Measurements from ENCODE around the gene NIPAL4. TPM values are rescaled to one million over a fixed set of nuclear protein-coding genes. Genes with fewer than 3 reads are reported as not detected.
A peak's percentile ranks its signal among the peaks of the same experiment; 100 is the strongest.

Gene NIPAL4
- total RNA-seq, 2 experiments from 2014 or later = 3.5 to 3.7 TPM

- POLR2A ChIA-PET = no interaction called here
- H3K4me3 Mint-ChIP-seq = no peak overlapping the region
- ATAC-seq (no peak), DNase-seq (no peak)
- H3K36me3 Mint-ChIP-seq (ENCODE audit: low read depth) = peaks cover 14% of the 10 kb centered on the region
- H3K27ac Mint-ChIP-seq = no peak overlapping the region
- H3K9me3 Mint-ChIP-seq (ENCODE audit: low read depth) = no peaks in the 10 kb centered on the region
- CTCF ChIA-PET = interaction anchor here (0.6 to 1.9 kb wide), 6 partner anchors 12 to 245 kb away, joined by 3 to 5 read pairs (median 3); no protein-coding TSS in a partner anchor
- intact Hi-C loops (cut with DNase I, micrococcal nuclease) = no loop called here
- no peaks in the 10 kb centered on the region for H3K27me3 Mint-ChIP-seq
- H3K4me1 Mint-ChIP-seq = peaks cover 25% of the 10 kb centered on the region
Measured at GRCh38 chr5:157516626-157517325, 56.8 kb downstream of the NIPAL4 start.

DNA sequence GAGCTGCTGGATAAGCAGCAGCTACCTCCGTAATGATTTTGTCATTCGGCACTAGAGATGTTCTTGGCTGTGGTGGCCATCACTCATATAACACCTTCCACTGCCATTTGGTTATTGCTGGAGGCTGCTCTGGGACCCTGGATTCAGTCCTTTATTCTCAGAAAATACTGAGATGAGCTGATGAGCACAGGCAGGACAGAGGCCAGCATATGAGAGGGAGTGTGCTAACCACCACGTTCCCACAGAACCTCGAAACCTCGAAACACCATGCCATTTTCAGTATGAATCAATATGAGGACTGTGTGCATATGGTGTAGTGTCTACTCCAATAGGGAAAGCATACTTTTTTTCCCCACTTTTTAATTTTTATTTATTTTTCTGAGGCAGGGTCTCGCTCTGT lies 59.0 kb downstream of the NIPAL4 start:
- intact Hi-C loops (cut with DNase I, micrococcal nuclease) = no loop called here
- peaks cover 15% of the 10 kb centered on the region for H3K36me3 Mint-ChIP-seq (ENCODE audit: low read depth)
- no peak overlapping the region for H3K27ac Mint-ChIP-seq
- H3K9me3 Mint-ChIP-seq (ENCODE audit: low read depth) = no peaks in the 10 kb centered on the region
- POLR2A ChIA-PET = no interaction called here
- DNase-seq (peak; percentile 46), ATAC-seq (peak; percentile 27)
- no peak overlapping the region for H3K4me3 Mint-ChIP-seq
- CTCF ChIA-PET = interaction anchor here (0.8 to 1.4 kb wide), 3 partner anchors 21 to 200 kb away, joined by 3 to 5 read pairs (median 4); no protein-coding TSS in a partner anchor
- H3K4me1 Mint-ChIP-seq = peaks cover 24% of the 10 kb centered on the region
- no peaks in the 10 kb centered on the region for H3K27me3 Mint-ChIP-seq

- POLR2A ChIA-PET = no interaction called here
- intact Hi-C loops (cut with DNase I, micrococcal nuclease) = no loop called here
- ATAC-seq (no peak), DNase-seq (no peak)
- H3K27ac Mint-ChIP-seq = no peak overlapping the region
- peaks cover 24% of the 10 kb centered on the region for H3K4me1 Mint-ChIP-seq
- H3K27me3 Mint-ChIP-seq = no peaks in the 10 kb centered on the region
- no peaks in the 10 kb centered on the region for H3K9me3 Mint-ChIP-seq (ENCODE audit: low read depth)
- H3K4me3 Mint-ChIP-seq = no peak overlapping the region
- CTCF ChIA-PET = interaction anchor here (0.6 to 1.4 kb wide), 3 partner anchors 20 to 199 kb away, joined by 3 to 4 read pairs (median 4); no protein-coding TSS in a partner anchor
- H3K36me3 Mint-ChIP-seq (ENCODE audit: low read depth) = peaks cover 16% of the 10 kb centered on the region
Measured at GRCh38 chr5:157519579-157520253, 59.7 kb downstream of the NIPAL4 start.

- intact Hi-C loops (cut with DNase I, micrococcal nuclease) = no loop called here
- ChIA-PET CTCF (interaction anchor here (0.9 kb wide), 1 partner anchor 48 kb away, joined by 4 read pairs; no protein-coding TSS in a partner anchor), POLR2A (no interaction called here)
- Mint-ChIP-seq H3K9me3 (ENCODE audit: low read depth) (no peaks in the 10 kb centered on the region), H3K4me1 (peaks cover 22% of the 10 kb centered on the region), H3K27ac (no peak overlapping the region), H3K27me3 (no peaks in the 10 kb centered on the region), H3K4me3 (no peak overlapping the region), H3K36me3 (ENCODE audit: low read depth) (peaks cover 16% of the 10 kb centered on the region)
- ATAC-seq (no peak), DNase-seq (no peak)
Measured at GRCh38 chr5:157520911-157521703, 61.1 kb downstream of the NIPAL4 start.

GRCh38 chr5:157521704-157522029 lies 61.7 kb downstream of the NIPAL4 start:
- CTCF ChIA-PET = interaction anchor here (0.9 kb wide), 1 partner anchor 48 kb away, joined by 4 read pairs; no protein-coding TSS in a partner anchor
- DNase-seq (no peak), ATAC-seq (no peak)
- POLR2A ChIA-PET = no interaction called here
- no peaks in the 10 kb centered on the region for H3K9me3 Mint-ChIP-seq (ENCODE audit: low read depth)
- no peak overlapping the region for H3K4me3 Mint-ChIP-seq
- H3K27me3 Mint-ChIP-seq = no peaks in the 10 kb centered on the region
- no peak overlapping the region for H3K27ac Mint-ChIP-seq
- intact Hi-C loops (cut with DNase I, micrococcal nuclease) = no loop called here
- peaks cover 16% of the 10 kb centered on the region for H3K36me3 Mint-ChIP-seq (ENCODE audit: low read depth)
- H3K4me1 Mint-ChIP-seq = peaks cover 17% of the 10 kb centered on the region

DNA sequence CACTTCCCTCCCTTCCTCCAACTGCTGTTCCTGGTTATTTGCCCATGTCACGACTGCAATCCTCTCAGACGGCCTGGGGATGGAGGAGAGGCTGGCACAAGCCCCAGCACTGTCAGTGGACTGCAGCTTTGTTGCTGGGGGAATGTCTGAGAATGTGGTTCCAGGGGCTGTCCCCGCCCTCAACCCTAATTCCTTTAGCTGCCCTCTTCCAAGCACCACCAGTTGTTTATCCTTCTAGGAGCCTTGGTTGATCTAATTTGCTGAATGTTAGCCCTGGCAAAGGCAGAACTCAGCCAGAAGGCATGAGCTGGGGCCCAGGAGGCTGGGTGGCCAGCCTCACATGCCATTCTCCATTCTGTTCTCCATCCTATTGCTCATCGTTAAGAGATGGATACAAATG lies 64.0 kb downstream of the NIPAL4 start:
- no peaks in the 10 kb centered on the region for H3K27me3 Mint-ChIP-seq
- intact Hi-C loops (cut with DNase I, micrococcal nuclease) = no loop called here
- no peak overlapping the region for H3K27ac Mint-ChIP-seq
- H3K9me3 Mint-ChIP-seq (ENCODE audit: low read depth) = no peaks in the 10 kb centered on the region
- DNase-seq (no peak), ATAC-seq (no peak)
- ChIA-PET POLR2A (no interaction called here), CTCF (interaction anchor here (1.2 kb wide), 1 partner anchor 92 kb away, joined by 3 read pairs; no protein-coding TSS in a partner anchor)
- H3K4me3 Mint-ChIP-seq = no peak overlapping the region
- H3K4me1 Mint-ChIP-seq = peaks cover 13% of the 10 kb centered on the region
- H3K36me3 Mint-ChIP-seq (ENCODE audit: low read depth) = peaks cover 18% of the 10 kb centered on the region

Other genes with a start within 250 kb of the NIPAL4 start
- gene CYFIP2, start 194.1 kb upstream of the NIPAL4 start, total RNA-seq = 100 to 1,000 TPM; 277 to 526 TPM
- gene ADAM19, start 115.6 kb downstream of the NIPAL4 start, total RNA-seq = 10 to 100 TPM; 63.6 to 69.5 TPM
- gene SOX30, start 192.2 kb downstream of the NIPAL4 start, total RNA-seq = under 1 TPM; 0.18 to 0.44 TPM
- gene C5orf52, start 211.3 kb downstream of the NIPAL4 start, total RNA-seq = not detected